SU-DHL-6 (cell line): ENCODE results near the gene NTHL1.

ENCODE experiments used
- H2AFZ ChIP-seq: fragments of 200-600 bp; sonication (generic); 2 replicates; pipeline ENCODE4 v1.6.1; 2014; ENCODE audit warnings: low read depth, mild to moderate bottlenecking, moderate library complexity, mixed read lengths, antibody characterized with exemption, low read length; ENCODE audit not compliant: severe bottlenecking
- H3F3A ChIP-seq: fragments of 200-600 bp; shearing (Covaris generic); 2 replicates; pipeline ENCODE4 v1.6.0; 2016; ENCODE audit warnings: antibody characterized with exemption, mild to moderate bottlenecking; ENCODE audit not compliant: insufficient read depth
- H3K27ac ChIP-seq: fragments of 200-600 bp; sonication (generic); 2 replicates; pipeline ENCODE4 v1.5.1; 2016; ENCODE audit warnings: low read depth, mild to moderate bottlenecking, low read length, moderate library complexity, mixed read lengths
- H3K27me3 ChIP-seq: fragments of 200-600 bp; sonication (generic), shearing (Covaris generic); 2 replicates; pipeline ENCODE4 v1.6.0; 2014; ENCODE audit warnings: mild to moderate bottlenecking, low read length
- H3K36me3 ChIP-seq: fragments of 200-600 bp; sonication (generic); 2 replicates; pipeline ENCODE4 v1.6.1; 2014; ENCODE audit warnings: mild to moderate bottlenecking, low read length, mixed read lengths
- H3K4me2 ChIP-seq: fragments of 300-600, 200-600 bp; shearing (Covaris generic), sonication (generic); 2 replicates; pipeline ENCODE4 v1.6.0; 2014; ENCODE audit warnings: low read length, low read depth, mild to moderate bottlenecking; ENCODE audit not compliant: poor library complexity, severe bottlenecking
- H3K4me3 ChIP-seq: fragments of 200-600 bp; sonication (generic); 2 replicates; pipeline ENCODE4 v1.5.1; 2014; ENCODE audit warnings: antibody characterized with exemption, low read length, mild to moderate bottlenecking, mixed read lengths; ENCODE audit not compliant: insufficient read depth, poor library complexity, severe bottlenecking
- H3K79me2 ChIP-seq: fragments of 200-600 bp; sonication (generic); 2 replicates; pipeline ENCODE4 v1.6.1; 2014; ENCODE audit warnings: mild to moderate bottlenecking, low read length, moderate library complexity; ENCODE audit not compliant: insufficient read depth
- H3K9ac ChIP-seq: fragments of 200-600 bp; sonication (generic); 2 replicates; pipeline ENCODE4 v1.7.0; 2014; ENCODE audit warnings: mild to moderate bottlenecking, low read length
- H3K9me2 ChIP-seq: fragments of 200-600 bp; sonication (generic); replicated peaks from 2 replicates; pipeline ENCODE4 v1.6.1; 2014; ENCODE audit warnings: low read length; ENCODE audit not compliant: insufficient read depth
- H3K9me3 ChIP-seq: fragments of 200-600 bp; sonication (generic); 2 replicates; pipeline ENCODE4 v1.6.1; 2014; ENCODE audit warnings: low read length, mixed read lengths; ENCODE audit not compliant: insufficient read depth
- H4K20me1 ChIP-seq: fragments of 200-600 bp; sonication (generic); 2 replicates; pipeline ENCODE4 v1.6.1; 2014; ENCODE audit warnings: low read depth, mild to moderate bottlenecking, antibody characterized with exemption, low read length, moderate library complexity, mixed read lengths
- EZH2phosphoT487 ChIP-seq: fragments of 200-600 bp; sonication (generic), shearing (Covaris generic); conservative IDR thresholded peaks from 2 replicates; pipeline ENCODE4 v1.6.1; 2018; ENCODE audit warnings: mild to moderate bottlenecking, antibody characterized with exemption, low read length, moderate library complexity, mixed read lengths
- TF ChIP-seq, protein P1 (sequence below): fragments of 200-600 bp; sonication (generic); IDR thresholded peaks from one replicate; pipeline ENCODE4 v1.5.1; 2017; ENCODE audit warnings: antibody characterized with exemption, mild to moderate bottlenecking, low read length, moderate library complexity; ENCODE audit not compliant: insufficient read depth, poor library complexity, severe bottlenecking

Gene NTHL1

GRCh38 chr16:1990351-1991134 is 57.1 kb downstream of the NTHL1 start:
- no peaks in the 10 kb centered on the region for H3K9me2 ChIP-seq
- TF ChIP-seq, protein P1, sequence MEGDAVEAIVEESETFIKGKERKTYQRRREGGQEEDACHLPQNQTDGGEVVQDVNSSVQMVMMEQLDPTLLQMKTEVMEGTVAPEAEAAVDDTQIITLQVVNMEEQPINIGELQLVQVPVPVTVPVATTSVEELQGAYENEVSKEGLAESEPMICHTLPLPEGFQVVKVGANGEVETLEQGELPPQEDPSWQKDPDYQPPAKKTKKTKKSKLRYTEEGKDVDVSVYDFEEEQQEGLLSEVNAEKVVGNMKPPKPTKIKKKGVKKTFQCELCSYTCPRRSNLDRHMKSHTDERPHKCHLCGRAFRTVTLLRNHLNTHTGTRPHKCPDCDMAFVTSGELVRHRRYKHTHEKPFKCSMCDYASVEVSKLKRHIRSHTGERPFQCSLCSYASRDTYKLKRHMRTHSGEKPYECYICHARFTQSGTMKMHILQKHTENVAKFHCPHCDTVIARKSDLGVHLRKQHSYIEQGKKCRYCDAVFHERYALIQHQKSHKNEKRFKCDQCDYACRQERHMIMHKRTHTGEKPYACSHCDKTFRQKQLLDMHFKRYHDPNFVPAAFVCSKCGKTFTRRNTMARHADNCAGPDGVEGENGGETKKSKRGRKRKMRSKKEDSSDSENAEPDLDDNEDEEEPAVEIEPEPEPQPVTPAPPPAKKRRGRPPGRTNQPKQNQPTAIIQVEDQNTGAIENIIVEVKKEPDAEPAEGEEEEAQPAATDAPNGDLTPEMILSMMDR = no peak
- 0 out of 2 replicates have a peak, but pooled peaks have one; percentile 42 for TF ChIP-seq EZH2phosphoT487
- H3K9me3 ChIP-seq = no peaks in the 10 kb centered on the region
- no peaks in the 10 kb centered on the region for H4K20me1 ChIP-seq
- peak overlapping the region; percentile 17 for H3K4me3 ChIP-seq
- H3K79me2 ChIP-seq = no peaks in the 10 kb centered on the region
- no peak overlapping the region for H2AFZ ChIP-seq
- peak overlapping the region; percentile 40 for H3K4me2 ChIP-seq
- H3F3A ChIP-seq = peaks cover 10% of the 10 kb centered on the region
- H3K9ac ChIP-seq = peak overlapping the region; percentile 5; the same call in 1 of the 2 replicates
- no peaks in the 10 kb centered on the region for H3K27me3 ChIP-seq
- no peaks in the 10 kb centered on the region for H3K36me3 ChIP-seq
- H3K27ac ChIP-seq = no peak overlapping the region

DNA sequence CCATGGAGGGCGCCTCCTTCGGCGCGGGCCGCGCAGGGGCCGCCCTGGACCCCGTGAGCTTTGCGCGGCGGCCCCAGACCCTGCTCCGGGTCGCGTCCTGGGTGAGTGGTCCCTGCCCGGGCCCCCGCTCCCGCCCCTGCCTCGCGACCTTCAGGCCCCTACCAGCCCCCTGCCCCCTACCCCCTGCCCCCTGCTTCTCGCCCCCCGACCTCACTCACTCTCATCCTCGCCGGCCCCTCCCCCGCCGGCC is 57.6 kb downstream of the NTHL1 start:
- Histone ChIP-seq H3K9me2 (no peaks in the 10 kb centered on the region), H3K27me3 (no peaks in the 10 kb centered on the region), H3K4me3 (no peak overlapping the region), H3K36me3 (no peaks in the 10 kb centered on the region), H3K4me2 (no peak overlapping the region), H2AFZ (no peak overlapping the region), H4K20me1 (no peaks in the 10 kb centered on the region), H3K9me3 (no peaks in the 10 kb centered on the region), H3K9ac (no peak overlapping the region), H3K27ac (no peak overlapping the region), H3F3A (peaks cover 10% of the 10 kb centered on the region), H3K79me2 (no peaks in the 10 kb centered on the region)
- TF ChIP-seq, protein P1 = no peak
